ENCODE results near the gene NPIPA1.
"Not testable (repeated sequence)": the region's sequence is repeated elsewhere in the genome, so short reads cannot be mapped to it uniquely, and the experiment has no call there.

Gene NPIPA1

DNA sequence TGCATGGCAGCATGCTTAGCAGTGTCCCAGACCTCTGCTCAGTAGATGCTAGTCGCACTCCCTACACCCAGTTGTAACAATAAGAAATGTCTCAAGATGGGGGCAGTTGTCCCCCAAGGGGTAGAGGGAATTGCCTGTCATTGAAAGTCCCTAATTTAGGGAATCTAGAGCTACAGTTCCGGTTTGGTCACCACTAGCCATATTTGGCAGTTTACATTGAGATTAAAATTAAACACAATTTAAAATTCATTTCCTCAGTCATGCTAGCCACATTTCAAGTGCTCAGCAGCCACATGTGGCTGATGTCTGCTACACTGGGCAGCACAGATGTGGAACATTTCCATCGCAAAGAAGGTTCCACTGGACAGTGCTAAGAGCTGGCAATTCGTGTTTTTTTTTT is 41.7 kb downstream of the NPIPA1 start:
- not testable (repeated sequence) for DNase-seq

DNA sequence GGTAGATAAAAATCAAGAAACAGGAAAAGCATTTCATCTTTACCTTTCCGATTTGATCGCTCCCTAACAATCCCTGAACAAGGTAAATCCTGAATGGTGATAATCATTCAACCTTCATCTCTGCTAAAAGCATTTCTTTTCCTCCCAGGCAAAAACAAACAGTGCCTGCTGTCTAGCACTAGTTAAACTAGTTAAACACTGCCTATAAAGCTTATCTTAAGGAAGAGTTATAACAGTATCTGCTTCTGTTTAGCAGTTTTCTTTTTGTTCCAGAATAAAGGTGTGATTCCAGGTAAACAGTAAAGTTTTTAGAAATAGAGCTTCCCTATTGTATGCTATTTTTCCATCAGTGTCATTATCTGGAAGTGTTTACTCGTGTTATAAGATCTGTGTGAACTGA is 44.0 kb downstream of the NPIPA1 start:
- not testable (repeated sequence) for DNase-seq

DNA sequence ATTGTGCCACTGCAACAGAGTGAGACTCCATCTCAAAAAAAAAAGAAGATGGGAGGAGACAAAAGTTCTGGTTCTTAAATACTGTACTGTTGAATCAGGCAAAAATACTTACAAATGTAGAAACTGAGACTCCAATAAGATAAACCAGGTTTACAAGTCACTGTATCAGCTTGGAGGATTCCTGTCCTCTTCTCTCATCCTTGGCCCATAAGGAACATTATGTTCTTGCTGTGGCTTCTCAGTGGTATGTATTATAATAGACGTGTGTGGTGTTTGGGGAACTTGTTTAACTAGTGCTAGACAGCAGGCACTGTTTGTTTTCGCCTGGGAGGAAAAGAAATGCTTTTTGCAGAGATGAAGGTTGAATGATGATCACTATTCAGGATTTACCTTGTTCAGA is 45.3 kb downstream of the NPIPA1 start:
- DNase-seq: not testable (repeated sequence)

DNA sequence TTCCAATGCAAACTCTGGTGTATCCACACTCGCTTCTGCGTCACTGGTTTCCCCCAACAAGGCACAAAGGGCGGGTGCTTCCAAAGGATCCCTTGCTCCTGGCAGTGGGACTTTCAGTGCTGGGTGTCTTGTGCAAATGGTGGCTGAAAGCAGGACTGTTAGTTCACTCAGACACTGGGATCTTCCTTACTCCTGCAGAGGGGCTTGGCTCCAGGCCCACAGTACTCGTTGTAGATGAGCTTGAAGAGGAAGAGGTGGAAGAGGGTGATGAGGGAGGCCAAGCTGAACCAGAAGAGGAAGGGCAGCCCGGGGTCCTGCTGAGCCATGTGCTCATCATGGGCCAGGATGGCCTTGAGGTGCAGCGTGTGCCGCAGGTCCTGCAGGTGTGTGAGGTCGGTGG is 50.8 kb downstream of the NPIPA1 start:
- DNase-seq: not testable (repeated sequence)

DNA sequence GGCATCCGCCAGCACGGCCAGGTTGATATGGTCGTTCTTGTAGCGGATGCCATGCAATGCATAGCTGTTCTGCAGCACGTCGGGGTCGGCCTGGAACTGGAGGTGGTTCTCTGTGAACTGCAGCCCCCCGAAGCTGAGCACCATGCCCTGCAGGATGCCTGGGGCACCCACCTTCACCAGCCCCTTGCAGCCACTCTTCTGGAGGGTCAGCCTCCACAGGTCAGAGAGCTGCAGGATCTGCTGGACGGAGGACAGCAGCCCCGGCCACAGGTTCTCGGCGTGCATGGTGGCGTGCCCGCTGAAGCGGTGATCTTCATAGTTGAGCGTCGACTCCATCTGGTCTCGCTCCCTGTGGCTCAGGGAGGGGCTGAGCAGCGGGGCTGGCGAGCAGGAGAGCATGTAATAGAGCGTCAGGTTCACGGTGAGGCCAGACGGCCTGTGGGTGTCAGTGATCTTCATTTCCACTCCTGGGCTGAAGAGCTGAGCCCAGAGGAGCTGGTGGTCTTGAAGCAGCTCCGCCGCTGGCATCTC is 51.5 kb downstream of the NPIPA1 start:
- DNase-seq: not testable (repeated sequence)

DNA sequence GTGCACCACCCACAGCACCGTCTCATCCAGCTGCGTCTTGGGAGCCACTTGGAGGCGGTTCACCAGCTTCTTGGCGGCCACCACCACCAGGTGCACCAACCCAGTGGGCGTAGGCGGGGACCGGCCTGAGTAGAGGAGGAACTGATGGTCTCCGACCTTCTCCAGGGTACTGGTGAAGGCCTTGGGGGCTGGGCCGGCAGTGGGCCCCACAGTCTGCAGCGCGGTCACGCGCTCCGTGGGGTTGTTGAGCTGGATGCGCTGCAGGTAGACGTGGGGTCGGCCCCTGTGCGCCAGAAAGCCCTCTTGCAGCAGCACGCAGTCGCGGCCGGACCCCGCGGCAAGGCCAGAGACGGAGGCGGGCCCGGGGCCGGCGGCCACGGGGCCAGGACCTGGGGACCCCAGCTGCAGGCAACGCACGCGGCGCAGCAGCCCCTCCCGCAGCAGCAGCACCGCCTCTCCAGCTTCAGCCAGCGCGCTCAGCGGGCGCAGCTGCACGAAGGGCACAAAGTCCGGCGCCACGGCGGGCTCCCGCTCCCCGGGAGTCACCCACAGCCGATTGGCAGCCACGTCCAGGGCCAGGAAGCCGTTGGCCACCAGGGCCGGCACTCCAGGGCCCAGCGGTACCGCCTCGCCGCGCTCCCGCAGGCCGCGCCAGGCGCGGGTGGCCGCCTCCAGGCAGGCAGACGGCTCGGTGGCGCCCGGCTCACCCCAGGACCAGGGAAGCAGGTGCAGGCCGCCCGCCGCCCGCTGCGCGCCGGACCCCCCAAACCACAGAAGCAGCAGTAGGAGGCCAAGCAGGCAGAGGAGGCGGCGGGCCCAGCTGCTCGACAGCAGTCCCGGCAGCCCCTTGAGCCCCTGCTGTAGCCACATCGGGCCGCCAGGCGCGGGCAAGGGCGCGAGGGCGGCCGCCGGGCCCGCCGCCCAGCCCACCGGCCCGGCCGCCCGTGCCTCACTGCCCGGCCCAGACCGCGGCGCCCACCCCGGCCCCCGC is 52.3 kb downstream of the NPIPA1 start:
- not testable (repeated sequence) for DNase-seq

DNA sequence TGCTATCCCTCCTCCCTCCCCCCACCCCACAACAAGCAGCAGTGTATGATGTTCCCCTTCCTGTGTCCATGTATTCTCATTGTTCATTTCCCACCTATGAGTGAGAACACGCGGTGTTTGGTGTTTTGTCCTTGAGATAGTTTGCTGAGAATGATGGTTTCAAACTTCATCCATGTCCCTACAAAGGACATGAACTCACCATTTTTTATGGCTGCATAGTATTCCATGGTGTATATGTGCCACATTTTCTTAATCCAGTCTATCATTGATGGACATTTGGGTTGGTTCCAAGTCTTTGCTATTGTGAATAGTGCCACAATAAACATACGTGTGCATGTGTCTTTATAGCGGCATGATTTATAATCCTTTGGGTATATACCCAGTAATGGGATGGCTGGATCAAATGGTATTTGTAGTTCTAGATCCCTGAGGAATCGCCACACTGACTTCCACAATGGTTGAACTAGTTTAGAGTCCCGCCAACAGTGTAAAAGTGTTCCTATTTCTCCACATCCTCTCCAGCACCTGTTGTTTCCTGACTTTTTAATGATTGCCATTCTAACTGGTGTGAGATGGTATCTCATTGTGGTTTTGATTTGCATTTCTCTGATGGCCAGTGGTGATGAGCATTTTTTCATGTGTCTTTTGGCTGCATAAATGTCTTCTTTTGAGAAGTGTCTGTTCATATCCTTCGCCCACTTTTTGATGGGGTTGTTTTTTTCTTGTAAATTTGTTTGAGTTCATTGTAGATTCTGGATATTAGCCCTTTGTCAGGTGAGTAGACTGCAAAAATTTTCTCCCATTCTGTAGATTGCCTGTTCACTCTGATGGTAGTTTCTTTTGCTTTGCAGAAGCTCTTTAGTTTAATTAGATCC is 56.3 kb downstream of the NPIPA1 start:
- DNase-seq: not testable (repeated sequence)

DNA sequence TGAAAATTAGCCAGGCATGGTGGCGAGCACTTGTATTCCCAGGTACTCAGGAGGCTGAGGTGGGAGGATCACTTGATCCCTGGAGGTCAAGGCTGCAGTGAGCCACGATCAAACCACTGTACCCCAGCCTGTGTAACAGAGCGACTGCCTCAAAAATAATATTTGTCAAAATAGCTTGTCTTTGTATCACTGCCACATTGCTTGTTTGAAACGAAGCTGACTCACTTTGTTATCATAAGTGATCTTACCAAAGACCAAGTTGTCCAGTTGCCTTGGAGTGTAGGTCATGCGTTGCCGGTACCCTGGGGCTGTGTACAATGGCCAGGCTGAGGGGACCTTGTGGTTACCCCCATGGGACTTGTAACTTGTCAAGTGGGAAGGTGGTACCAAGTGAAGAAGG is 59.5 kb downstream of the NPIPA1 start:
- DNase-seq: not testable (repeated sequence)

DNA sequence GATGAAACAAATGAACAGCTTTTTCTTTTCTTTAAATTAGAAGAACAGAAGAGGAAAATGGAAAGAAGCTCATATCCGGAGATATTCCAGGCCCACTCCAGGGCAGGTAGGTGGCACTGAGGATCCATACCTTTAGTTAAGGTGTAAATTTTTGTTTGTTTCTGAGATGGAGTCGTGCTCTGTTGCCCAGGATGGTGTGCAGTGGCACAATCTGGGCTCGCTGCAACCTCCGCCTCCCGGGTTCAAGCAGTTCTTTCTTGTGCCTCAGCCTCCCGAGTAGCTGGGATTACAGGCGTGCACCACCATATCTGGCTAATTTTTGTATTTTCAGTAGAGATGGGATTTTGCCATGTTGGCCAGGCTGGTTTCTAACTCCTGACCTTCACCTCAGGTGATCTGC is 61.1 kb downstream of the NPIPA1 start:
- DNase-seq: not testable (repeated sequence)

DNA sequence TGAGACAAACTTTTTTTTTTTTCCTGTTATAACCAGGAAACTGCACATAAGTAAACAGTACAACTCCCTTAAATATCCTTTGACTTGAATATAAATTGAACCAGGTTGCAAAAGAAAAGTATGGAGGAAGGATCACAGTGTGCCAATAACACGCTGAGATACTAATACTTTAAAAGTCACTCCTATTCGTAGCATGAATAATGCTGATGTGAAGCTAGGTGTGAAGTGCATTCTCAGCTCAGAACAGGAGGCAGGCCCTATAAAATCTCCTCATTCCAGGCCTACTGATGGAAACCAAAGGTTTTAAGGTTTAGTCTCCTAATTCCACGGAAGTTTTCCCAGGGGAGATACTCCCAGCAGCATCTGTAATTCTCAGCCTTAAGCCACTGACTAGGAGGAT is 62.6 kb downstream of the NPIPA1 start:
- not testable (repeated sequence) for DNase-seq

All from inflammatory macrophage treated with lipopolysaccharide for 4 hours (primary cell).